ENCODE data around the gene RPS27.
"Not testable (repeated sequence)": the region's sequence is repeated elsewhere in the genome, so short reads cannot be mapped to it uniquely, and the experiment has no call there.

Gene RPS27

DNA sequence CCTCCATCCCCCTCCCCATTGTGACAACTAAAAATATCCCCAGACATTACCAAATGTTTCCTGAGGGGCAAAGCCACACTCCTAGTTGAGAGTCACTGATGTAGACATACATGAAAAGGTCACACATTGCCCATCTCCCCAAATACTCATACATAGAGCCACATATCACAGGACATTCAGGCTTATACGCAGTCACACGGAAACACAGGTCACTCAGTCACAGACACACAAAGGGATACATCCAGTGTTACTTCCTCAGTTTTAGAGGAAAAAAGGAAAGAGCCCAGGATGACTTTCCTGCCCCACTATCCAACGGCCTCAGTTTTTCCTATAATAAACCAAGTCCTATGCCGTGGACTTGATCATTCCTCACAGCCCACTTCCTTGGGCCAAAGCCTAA lies 29.1 kb upstream of the RPS27 start:
- DNase-seq (ENCODE audit: low read depth) = no peak

DNA sequence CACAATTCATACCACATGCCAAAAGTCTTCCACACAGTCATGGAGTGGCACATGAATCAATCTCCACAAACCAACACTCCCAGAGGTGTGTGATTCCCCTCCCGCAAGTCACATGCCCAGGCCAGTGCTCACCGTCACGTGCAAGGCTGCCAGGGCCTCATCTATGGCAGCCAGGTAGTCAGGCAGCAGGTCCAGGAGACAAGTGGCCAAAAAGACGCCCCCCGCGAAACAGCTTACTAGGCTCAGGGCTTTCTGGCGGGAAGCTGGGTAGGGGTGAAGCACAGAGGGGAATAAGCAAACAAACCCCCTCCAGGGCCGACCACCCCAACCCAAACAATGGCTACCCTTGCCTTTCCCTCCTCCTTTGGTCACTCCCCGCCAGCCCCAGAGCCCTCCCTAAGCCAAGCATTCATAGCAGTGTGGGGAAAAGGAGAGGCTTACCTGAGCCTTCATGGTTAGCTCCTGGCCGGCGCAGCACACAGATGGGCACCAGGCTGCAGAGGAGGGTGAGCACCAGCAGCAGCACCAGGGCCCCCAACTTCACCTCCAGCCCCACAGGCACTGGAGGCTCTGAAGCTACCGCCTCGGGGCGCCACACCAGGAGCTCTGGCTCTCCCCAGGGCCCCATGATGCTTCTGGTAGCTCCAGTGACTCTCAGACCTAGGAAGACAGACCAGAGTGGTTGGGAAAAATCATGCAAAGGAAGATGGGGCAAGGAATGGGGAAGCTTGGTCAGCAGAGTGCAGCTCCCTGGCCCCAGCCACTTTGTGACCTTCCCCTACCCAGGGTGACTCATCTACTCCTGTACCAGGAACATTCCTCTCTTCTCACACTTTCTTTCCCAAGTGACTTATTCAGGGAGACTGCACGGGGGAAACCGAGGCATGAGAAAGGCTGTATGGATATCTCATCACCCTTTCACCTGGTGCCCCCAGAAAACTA lies 28.2 kb upstream of the RPS27 start:
- DNase-seq (ENCODE audit: low read depth) = no peak

DNA sequence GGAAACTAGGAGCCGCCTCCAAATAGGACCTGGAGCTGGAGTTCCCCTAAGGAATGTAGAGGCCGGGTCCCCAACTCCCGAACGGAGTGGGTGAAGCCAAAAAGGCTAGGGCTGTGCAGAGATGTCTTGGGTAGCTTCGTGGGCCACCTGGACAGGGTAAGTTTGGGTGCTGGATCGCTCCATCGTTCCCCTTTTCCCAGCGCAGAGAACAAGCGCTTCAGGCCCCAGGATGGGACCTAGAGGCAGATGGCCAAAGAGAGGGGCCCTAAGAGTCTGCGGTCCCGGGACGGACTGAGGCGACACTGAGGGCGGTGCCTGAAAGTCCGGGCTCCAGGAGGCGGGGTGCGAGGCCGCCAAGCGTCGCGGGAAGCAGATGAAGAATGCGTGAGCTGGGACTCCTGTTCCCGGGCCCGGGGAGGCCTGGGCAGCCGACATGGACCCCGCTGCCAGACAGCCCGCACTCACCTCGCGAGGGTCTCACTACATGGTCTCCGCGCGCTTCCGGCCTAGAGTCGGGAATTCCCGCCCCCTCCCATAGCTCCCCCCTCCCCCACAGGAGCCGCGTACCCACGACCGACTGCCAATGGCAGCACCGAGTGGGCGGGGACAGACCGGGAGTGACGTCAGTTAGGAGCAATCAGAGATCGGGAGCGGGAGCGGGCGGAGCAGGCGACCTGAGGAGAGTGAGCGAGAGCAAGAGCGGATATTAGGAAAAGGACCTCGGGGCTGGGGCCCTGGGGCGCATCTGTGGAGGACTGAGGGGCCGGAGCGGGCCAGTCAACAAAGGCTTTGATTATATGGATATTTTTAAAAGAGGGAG lies 27.3 kb upstream of the RPS27 start, which contains the start of gene SLC39A1:
Gene SLC39A1, minus strand, starts transcription at position 508 of the 820 bp plus-strand sequence. CDS start 822 bp downstream, outside the sequence.
- DNase-seq (ENCODE audit: low read depth) = peak; percentile 94

DNA sequence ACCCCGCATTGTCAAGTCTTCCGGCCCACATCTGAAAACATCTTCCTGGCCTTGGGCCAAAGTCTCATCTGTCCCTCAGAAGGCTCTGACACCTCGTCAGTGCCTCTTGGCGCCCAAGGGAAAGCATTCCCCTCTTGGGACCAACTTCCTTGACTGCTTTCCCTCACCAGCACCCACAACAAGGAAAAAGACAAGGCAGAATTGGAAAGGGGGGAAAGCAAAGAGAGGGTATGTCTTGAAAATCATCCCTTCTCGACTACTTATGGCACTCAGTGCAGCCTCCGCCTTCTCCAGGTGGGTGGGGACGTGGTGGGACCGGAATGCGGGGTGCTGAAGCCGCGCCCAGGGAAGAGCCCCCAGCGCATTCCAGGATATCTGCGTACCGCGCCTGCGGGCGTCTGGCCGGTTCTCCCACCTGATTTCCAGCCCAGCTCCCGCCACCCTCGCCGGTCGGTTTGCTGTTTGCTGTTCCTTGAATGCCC lies 26.7 kb upstream of the RPS27 start:
- no peak for DNase-seq (ENCODE audit: low read depth)

DNA sequence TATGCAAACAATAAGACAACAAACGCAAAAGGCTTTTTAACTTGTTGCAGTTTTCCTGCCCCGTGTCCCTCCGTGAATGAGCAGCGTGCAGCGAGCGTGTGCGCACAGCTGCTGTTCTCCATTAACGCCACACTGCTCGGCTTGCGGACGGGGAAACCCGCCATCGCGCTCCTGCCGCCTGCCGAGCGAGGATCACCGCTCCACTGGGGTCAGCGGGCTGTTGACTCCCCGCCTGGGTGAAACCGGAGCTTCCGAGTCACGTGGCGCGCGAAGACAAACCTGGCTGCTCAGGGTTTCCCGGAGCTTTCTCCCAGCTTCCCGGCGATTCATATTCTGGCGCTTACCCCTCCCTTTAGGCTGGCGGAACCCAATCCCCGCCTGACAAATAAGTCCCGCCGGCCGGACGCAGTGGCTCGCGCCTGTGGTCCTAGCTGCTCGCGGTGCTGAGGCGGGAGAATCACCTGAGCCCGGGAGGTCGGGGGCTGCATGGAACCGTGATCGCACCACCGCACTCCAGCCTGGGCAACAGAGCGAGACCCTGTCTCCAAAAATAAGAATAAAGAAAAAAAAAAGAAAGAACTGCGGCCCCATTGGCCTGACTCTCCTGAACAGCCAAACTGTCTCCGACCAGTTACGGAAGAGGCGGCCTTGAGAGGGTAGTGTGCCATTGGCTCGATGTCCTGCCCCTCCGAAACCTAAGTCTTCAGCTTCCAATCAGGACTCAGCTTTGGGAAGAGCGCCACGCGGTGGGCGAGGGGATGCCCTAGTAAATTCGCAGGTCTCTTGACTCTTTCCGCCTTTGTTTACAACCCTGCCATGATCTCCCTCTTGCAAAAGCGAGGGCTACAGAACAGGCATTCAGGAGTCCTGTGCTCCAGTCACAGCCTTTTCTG lies 23.2 kb upstream of the RPS27 start, which contains the start of gene CREB3L4:
Gene CREB3L4, plus strand, starts transcription at position 796 of the 893 bp plus-strand sequence. CDS start 624 bp downstream, outside the sequence.
- peak; percentile 61 for DNase-seq (ENCODE audit: low read depth)

DNA sequence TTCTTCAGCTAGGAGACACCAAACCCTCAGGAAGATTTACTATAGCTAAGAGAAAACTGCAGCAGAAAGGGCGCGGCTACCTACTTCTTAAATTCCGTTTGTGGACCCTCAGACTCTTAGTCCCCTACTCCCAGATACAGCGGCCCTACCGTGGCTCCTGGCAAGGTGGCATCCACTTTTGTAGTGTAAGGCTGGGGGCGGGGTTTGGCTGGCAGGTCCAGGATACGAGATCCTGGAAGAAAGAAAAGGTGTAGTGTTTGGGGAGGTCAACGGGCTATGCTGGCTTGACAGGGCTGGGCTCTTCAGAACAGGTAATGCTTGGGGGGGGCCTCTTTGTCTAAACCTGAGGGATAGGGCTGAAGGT lies 22.6 kb upstream of the RPS27 start:
- no peak for DNase-seq (ENCODE audit: low read depth)

DNA sequence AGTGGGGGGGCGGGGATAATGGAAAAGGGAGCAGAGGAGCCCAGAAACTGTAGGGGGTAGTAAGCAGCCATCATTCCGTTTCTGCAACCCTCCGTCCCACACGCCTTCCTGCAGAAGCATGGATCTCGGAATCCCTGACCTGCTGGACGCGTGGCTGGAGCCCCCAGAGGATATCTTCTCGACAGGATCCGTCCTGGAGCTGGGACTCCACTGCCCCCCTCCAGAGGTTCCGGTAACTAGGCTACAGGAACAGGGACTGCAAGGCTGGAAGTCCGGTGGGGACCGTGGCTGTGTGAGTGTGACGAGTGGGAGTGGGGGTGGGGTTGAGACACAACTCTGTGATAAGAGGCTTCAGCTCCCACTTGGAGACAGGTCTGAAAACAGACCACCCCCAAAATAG lies 22.2 kb upstream of the RPS27 start:
- DNase-seq (ENCODE audit: low read depth) = no peak

DNA sequence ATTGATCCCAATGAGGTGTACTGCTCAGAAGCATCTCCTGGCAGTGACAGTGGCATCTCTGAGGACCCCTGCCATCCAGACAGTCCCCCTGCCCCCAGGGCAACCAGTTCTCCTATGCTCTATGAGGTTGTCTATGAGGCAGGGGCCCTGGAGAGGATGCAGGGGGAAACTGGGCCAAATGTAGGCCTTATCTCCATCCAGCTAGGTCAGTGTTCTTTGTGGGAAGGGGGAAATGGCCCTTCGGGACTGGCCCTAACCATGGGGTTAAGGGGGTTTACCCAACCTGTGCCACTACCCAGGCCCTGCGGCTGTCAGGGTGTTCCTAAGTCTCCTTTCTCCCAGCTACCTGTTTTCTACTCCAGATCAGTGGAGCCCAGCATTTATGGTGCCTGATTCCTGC lies 21.6 kb upstream of the RPS27 start:
- no peak for DNase-seq (ENCODE audit: low read depth)

DNA sequence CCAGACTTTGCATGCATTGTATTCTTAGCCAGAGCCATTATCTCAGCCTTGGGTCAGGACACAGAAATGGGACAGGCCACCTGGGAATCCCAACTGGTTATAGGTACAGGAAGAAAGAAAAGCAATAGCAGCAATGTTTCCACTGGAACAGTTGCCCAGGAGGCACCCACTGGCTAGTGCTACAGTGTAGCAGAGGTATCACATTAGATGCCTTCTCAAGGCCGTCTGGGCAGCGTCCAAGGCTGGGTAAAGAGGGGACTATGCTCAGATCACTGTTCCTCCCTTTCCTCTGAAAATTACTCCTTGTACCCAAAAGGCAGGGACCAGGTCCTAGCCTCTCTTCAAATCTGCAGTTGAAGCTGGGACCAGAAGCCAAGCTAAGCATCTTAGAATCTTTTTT lies 20.2 kb upstream of the RPS27 start:
- DNase-seq (ENCODE audit: low read depth) = no peak

DNA sequence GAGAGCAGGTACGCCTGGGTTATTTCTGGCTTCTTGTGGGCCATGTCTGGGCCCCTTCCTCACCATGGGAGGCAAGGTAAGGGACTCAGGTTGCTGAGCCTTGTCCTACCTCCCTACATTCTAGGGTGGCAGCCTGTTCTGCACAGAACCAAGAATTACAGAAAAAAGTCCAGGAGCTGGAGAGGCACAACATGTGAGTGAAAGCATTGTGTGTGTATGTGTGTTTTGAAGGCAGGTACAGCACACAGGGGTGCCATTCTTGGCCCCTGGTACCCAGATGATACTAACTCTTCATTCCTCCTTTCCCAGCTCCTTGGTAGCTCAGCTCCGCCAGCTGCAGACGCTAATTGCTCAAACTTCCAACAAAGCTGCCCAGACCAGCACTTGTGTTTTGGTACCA lies 17.5 kb upstream of the RPS27 start:
- no peak for DNase-seq (ENCODE audit: low read depth)

DNA sequence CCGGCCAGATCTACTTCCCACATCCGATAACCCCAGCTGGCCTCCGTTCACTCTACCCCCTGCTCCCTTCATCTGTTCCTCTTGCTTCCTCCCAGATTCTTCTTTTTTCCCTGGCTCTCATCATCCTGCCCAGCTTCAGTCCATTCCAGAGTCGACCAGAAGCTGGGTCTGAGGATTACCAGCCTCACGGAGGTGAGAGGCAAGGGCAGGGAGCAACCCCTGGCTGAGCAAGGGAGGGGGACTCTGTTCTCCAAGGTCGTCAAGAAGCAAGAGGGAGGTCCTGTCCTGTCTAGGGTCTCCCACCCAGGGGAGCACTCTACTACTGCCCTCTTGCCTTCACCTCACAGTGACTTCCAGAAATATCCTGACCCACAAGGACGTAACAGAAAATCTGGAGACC lies 17.0 kb upstream of the RPS27 start:
- no peak for DNase-seq (ENCODE audit: low read depth)

DNA sequence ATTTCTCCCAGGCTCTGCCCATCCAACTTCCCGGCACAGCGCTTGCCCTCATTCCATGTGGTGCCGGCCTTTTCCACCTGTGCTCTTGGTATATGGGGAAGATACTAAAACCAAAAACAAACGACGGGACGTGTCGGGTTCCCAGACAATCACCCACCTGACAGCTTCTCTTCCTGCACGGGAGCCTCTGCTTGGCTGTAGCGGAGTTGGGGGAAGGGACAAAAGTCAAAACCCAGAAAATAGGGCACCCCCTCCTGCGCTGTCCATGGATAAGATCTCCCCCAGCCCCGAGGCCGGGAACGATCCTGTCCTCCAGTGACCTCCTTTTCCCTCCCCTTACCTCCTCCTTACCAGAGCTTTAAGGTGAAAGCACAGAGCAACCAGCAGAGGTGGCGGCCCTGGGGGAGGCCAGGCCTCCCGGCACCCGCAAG lies 13.7 kb upstream of the RPS27 start:
- DNase-seq (ENCODE audit: low read depth) = no peak

DNA sequence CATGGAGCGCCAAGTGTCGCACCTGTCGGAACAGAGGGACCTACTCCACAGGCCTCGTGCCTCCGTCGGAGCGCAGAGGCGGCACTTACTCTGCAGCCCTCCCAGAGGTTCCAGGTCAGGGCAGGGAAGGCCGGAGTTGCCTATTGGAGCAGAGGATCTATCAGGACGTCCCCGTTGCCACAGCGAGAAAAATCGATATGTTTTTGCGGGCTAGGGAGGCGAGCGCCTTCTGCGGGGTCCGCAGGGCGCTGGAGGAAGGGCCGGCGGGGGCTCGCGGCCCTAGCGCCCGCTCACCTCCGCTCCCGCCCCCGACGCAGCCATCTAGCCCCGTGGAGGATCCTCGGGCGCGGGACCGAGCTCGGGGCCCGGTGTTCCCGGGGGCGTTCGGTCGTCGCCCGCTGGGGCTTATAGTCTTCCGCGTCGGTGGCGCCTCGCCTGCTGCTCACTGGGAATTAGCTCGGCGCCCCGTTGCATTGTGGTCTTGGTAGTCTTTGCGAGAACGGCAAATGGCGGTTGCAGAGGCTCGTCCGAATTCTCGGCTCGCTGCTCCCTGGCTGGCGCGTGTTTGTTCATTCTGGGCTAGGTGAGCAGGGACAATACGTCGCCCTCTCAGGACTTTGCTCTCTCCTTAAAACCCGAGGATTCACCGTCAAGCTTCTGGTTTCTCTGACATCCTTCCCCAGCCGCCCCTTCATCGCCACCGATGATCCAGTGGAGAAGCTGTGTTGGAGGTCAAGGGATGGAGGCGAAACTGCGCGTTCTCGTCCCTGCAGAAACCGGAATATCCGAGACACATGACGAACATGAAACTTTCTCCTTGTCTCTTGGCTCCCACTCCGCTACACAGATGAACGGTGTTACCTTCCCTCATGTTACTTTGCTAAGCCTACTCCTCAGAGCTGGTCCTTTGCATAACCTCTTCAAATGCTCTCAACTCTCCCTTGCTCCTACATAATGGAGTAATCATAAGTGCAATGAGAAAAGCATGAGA lies 13.0 kb upstream of the RPS27 start, which contains the start of gene JTB:
Gene JTB, minus strand, starts transcription at position 425 of the 991 bp plus-strand sequence. Its CDS starts 422 bp downstream, at position 3.
- DNase-seq (ENCODE audit: low read depth) = peak; percentile 69

DNA sequence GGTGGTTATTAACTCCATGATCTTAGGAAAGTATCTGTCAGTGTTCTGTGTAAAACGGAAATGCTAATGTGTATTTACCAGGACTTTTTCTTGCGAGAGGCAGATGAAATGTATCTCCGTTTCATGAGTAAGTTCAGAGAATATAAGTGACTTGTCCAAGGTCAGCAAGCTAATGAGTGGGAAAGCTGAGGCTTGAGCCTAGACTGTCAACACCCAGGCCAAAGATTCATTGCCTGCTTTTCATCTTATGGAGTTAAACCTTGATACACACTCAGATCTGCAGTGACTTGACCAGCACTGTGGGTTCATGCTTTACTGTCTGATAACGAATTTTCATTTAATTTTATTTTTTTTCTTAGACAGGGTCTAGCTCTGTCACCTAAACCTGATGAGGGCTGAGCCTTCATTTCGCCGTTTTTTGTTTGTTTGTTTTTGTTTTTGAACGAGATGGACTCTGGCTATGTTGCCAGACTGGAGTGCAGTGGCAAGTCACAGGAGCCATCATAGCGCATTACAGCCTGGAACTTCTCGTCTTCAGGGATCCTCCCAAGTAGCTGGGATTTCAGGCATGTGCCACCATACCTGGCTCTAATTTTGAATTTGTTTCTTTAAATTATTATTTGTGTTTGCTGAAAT lies 12.2 kb upstream of the RPS27 start:
- DNase-seq (ENCODE audit: low read depth) = no peak

DNA sequence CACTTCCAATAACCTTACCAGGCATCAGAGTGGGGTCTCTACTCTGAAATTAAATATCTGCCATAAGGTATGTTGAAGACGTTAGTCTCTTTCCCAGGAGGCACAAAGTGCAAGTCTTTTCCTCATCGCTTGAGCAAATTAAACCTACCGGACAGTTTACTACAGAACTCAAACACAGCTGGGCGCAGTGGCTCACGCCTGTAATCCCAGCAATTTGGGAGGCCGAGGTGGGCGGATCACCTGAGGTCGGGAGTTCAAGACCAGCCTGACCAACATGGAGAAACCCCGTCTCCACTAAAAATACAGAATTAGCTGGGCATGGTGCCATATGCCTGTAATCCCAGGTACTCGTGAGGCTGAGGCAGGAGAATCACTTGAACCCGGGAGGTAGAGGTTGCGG lies 11.5 kb upstream of the RPS27 start:
- not testable (repeated sequence) for DNase-seq (ENCODE audit: low read depth)

DNA sequence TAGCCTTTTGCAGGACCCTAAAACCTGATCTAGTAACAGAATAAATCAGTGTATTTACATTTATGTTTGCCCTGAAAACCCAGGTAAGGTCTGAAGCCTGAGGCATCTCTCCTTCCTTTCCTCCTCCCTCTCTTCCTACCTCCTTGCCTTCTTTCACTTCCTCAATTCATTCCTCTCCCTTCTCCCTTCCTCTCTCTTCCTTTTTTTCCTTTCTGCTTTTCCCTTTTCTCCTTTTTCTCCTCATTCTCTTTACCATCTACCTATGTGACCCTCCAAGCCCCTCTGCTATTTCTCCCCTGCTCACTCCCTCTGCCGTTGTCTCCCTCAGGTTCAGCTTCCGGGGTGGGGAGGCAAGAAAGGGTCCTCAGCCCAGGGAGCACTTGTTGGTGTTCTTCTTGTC lies 8.8 kb upstream of the RPS27 start:
- not testable (repeated sequence) for DNase-seq (ENCODE audit: low read depth)

DNA sequence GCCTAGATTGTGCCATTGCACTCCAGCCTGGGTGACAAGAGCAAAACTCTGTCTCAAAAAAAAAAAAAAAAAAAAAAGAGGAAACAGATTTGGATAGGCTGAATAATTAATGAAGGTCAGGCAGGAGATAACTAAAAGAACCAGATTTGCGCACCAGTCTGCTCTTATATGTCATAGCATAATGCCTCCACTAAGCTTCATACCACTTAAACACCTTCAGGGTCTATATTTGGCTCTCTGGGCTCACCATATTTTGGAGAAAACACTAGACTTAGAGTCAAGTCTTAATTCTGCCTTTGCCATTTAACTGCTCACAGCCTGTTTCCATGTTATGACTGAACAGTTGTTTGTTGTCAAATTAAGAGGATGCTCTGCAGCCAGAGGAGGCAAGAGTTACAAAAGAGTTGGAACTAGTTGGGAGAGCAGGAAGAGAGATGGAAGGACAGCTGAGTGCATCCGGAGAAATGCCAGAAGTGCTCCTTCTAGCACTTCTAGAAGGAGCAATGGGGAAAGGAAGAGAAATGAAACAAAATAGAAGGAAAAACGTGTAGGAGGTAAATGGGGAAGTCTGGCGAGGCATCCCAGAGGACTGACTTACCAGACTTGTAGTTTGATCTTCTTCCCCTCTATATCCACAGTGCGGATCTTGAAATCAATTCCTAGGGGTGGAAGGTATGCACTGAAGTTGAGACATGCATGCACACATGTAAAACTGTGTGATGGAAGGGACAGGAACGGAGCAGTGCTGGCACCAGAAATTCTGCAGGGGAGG lies 6.3 kb upstream of the RPS27 start:
- no peak for DNase-seq (ENCODE audit: low read depth)

DNA sequence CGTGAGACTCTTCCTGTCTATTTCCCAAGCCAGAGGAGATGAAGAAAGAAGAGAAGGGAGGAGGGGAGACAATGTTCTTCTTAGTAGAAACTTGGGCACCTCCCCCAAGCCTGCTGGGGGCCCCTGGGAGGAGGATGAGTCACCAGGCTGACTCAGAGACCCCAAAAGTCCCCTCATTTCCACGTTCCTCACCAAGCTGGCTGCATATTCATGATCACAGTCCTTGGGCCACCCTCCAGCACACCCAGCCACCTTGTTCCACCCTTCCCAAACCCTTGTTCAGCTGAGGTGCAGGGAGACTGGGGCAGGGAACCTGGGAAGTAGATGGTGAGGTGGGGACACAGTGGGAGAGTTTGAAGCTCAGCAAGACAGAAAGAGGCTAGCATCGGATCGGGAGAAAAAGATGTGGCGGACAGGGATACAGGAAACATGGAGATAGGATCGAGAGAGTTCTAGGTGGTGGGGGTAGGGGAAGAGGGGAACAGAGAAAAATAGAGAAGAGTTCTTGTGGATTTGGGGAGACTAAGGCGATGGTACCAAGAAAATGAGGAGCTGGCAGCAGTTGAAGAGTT lies 5.1 kb upstream of the RPS27 start:
- DNase-seq (ENCODE audit: low read depth) = no peak
